Breast epithelium (tissue), 4 donors: ENCODE measurements around the gene ATP10B. TPM values are rescaled to one million over a fixed set of nuclear protein-coding genes. Genes with fewer than 3 reads are reported as not detected.

ENCODE experiments used
- DNase-seq, 2 donors: peaks; one replicate each; pipeline ENCODE4 v3.0.0-alpha.2; 2019; ENCODE audit warnings: low spot score in 2 of 2
- H3K27ac ChIP-seq, 2 donors: fragments of 200-600 bp; sonication (generic) in 1 of 2; one replicate each; pipeline ENCODE4 v1.5.1; 2016 to 2019; ENCODE audit warnings: mild to moderate bottlenecking in 1 of 2
- H3K27me3 ChIP-seq, 2 donors: fragments of 200-600 bp; sonication (generic) in 1 of 2; one replicate each; pipeline versions ENCODE4 v1.5.1 to v1.6.0; 2017 to 2019; ENCODE audit warnings: control low read depth in 1 of 2, mild to moderate bottlenecking in 1 of 2
- H3K36me3 ChIP-seq: fragments of 200-600 bp; one replicate; pipeline ENCODE4 v1.5.1; 2019
- H3K4me1 ChIP-seq, 2 donors: fragments of 200-600 bp; sonication (generic); one replicate each; pipeline ENCODE4 v1.5.1; 2016 to 2019; ENCODE audit warnings: control low read depth in 1 of 2
- H3K4me3 ChIP-seq, 3 donors: fragments of 200-600 bp; sonication (generic); 1 replicate in 2 of 3; 2 replicates in 1 of 3; pipeline ENCODE4 v1.5.1; 2016 to 2019; ENCODE audit warnings: mild to moderate bottlenecking in 3 of 3, moderate library complexity in 2 of 3
- H3K9me3 ChIP-seq, 2 donors: fragments of 200-600 bp; sonication (generic) in 1 of 2; one replicate each; pipeline ENCODE4 v1.5.1; 2016 to 2019; ENCODE audit warnings: control low read depth in 1 of 2
- CTCF ChIP-seq, 3 donors: fragments of 450-650 bp; IDR thresholded peaks; one replicate each; pipeline ENCODE4 v1.5.1; 2016 to 2017; ENCODE audit warnings: antibody characterized with exemption in 3 of 3, mild to moderate bottlenecking in 3 of 3, moderate library complexity in 3 of 3
- POLR2A ChIP-seq: fragments of 450-650 bp; IDR thresholded peaks from one replicate; pipeline ENCODE4 v1.6.1; 2016; ENCODE audit warnings: antibody characterized with exemption, mild to moderate bottlenecking, moderate library complexity
- POLR2AphosphoS5 ChIP-seq, 3 donors: sonication (generic); formaldehyde crosslinking; IDR thresholded peaks; one replicate each; pipeline ENCODE4 v1.6.1; 2017; ENCODE audit warnings: antibody characterized with exemption in 3 of 3
- intact Hi-C: fragments of 100-400 bp; cut with DNase I; formaldehyde crosslinking; loops from one replicate; pipeline ENCODE4 v1.15.1; 2023; ENCODE audit warnings: low total_unique reads
- total RNA-seq, 3 donors: library from RNA; depleted of rRNA; stranded (reverse); fragments of >200 nt; gene quantifications; one replicate each; pipeline ENCODE4 v1.1.0, GENCODE V29; 2016

Gene ATP10B
- total RNA-seq, 3 donors from 2014 or later = under 0.01 to 2.9 TPM; not detected in 1

- intact Hi-C loops = no loop called here
- H3K4me3 ChIP-seq = no peak overlapping the region
Measured at GRCh38 chr5:160514191-160514590, 337.8 kb downstream of the ATP10B start.

GRCh38 chr5:160513485-160513884 lies 338.5 kb downstream of the ATP10B start:
- intact Hi-C loops = no loop called here
- TF ChIP-seq POLR2AphosphoS5 (IDR thresholded peaks at IDR 0.05) = no peak
- TF ChIP-seq POLR2A = no peak
- TF ChIP-seq CTCF (IDR thresholded peaks at IDR 0.05) = no peak

More at GRCh38 chr5:160514191-160514590, 337.8 kb downstream of the ATP10B start:
- TF ChIP-seq POLR2AphosphoS5 (IDR thresholded peaks at IDR 0.05) (no peak), POLR2A (no peak), CTCF (IDR thresholded peaks at IDR 0.05) (no peak)
- Histone ChIP-seq H3K27me3 (no peaks in the 10 kb centered on the region), H3K4me1 (no peaks in the 10 kb centered on the region), H3K36me3 (no peaks in the 10 kb centered on the region), H3K9me3 (no peaks in the 10 kb centered on the region), H3K27ac (no peak overlapping the region)
- no peak for DNase-seq

More at GRCh38 chr5:160513485-160513884, 338.5 kb downstream of the ATP10B start:
- no peak overlapping the region for H3K4me3 ChIP-seq
- no peaks in the 10 kb centered on the region for H3K27me3 ChIP-seq
- H3K36me3 ChIP-seq = no peaks in the 10 kb centered on the region
- no peaks in the 10 kb centered on the region for H3K4me1 ChIP-seq
- no peaks in the 10 kb centered on the region for H3K9me3 ChIP-seq
- no peak overlapping the region for H3K27ac ChIP-seq
- no peak for DNase-seq
